Kidney (tissue), 14 donors: ENCODE results near the gene HRCT1. TPM values are rescaled to one million over a fixed set of nuclear protein-coding genes. Genes with fewer than 3 reads are reported as not detected.

Source experiments
- DNase-seq, 5 donors: peaks; one replicate each; pipeline ENCODE4 v3.0.0-alpha.2; 2013 to 2020
- FAIRE-seq: peaks from 2 replicates; lab custom pipeline; 2012; peaks lifted over from hg19 to GRCh38; lab: Jason Lieb, UNC
- H3K27ac ChIP-seq, 2 donors: one replicate each; pipeline ENCODE4 v1.7.0; 2013; ENCODE audit warnings: low read depth in 2 of 2, low read length in 2 of 2, inconsistent platforms in 1 of 2
- H3K27me3 ChIP-seq: one replicate; pipeline ENCODE4 v1.7.1; 2013; ENCODE audit warnings: low read length, inconsistent platforms; ENCODE audit not compliant: control insufficient read depth, insufficient read depth
- H3K36me3 ChIP-seq, 3 donors: one replicate each; pipeline versions ENCODE4 v1.7.0 to v1.7.1; 2013; ENCODE audit warnings: low read length in 3 of 3, control low read depth in 1 of 3, inconsistent platforms in 1 of 3; ENCODE audit not compliant: insufficient read depth in 3 of 3, control insufficient read depth in 2 of 3
- H3K4me1 ChIP-seq, 3 donors: one replicate each; pipeline versions ENCODE4 v1.7.0 to v1.7.1; 2013; ENCODE audit warnings: low read length in 3 of 3, inconsistent platforms in 1 of 3, low read depth in 1 of 3; ENCODE audit not compliant: control insufficient read depth in 2 of 3, insufficient read depth in 2 of 3
- H3K4me3 ChIP-seq, 3 donors: one replicate each; pipeline versions ENCODE4 v1.7.0 to v1.8.1; 2013; ENCODE audit warnings: low read length in 3 of 3, control low read depth in 1 of 3, inconsistent platforms in 1 of 3
- H3K9ac ChIP-seq, 3 donors: one replicate each; pipeline versions ENCODE4 v1.7.0 to v1.7.1; 2013; ENCODE audit warnings: low read length in 3 of 3, control low read depth in 1 of 3, inconsistent platforms in 1 of 3
- H3K9me3 ChIP-seq, 3 donors: one replicate each; pipeline versions ENCODE4 v1.7.0 to v1.7.1; 2013; ENCODE audit warnings: low read length in 3 of 3, control low read depth in 1 of 3, inconsistent platforms in 1 of 3; ENCODE audit not compliant: control insufficient read depth in 2 of 3, insufficient read depth in 1 of 3
- CTCF ChIP-seq: IDR thresholded peaks from 3 replicates; pipeline ENCODE4 v1.5.1; 2012; ENCODE audit warnings: mild to moderate bottlenecking, moderate library complexity, borderline replicate concordance; ENCODE audit not compliant: insufficient read depth; ENCODE audit errors: extremely low read depth
- intact Hi-C: fragments of 100-400 bp; cut with DNase I; formaldehyde crosslinking; loops from one replicate; pipeline ENCODE4 v1.11.1; 2022
- polyA plus RNA-seq: library from polyadenylated mRNA; stranded (reverse); fragments of 350-450 nt; fragmentation: Illumina TruSeq; extraction: RNeasy Lipid Tissue Mini Kit (QIAGEN cat#74804); gene quantifications from one replicate; pipeline ENCODE4 v1.2.3, GENCODE V29; 2014; ENCODE audit warnings: low read depth, low replicate concordance; ENCODE audit not compliant: insufficient read depth
- total RNA-seq: library from RNA; stranded (reverse); fragmentation: NEBNext Ultra II Directional; extraction: Animal tissue kit (Norgen Biotek cat#: 25700); gene quantifications from one replicate; pipeline ENCODE4 v1.2.1, GENCODE V29; 2021
- donor health status: control.
- donor health status: control.
- donor health status: control.
- donor health status: control.
- donor health status: control.
- donor health status: DM: yes; HTN: yes; CAD: no.
- donor health status: Normal renal cell carcinoma (clear cell type).

Gene HRCT1
- total and polyA plus RNA-seq, 2 donors from 2014 or later: 13.3 to 51.2 TPM

GRCh38 chr9:35858458-35858857 is 47.5 kb upstream of the HRCT1 start:
- no peak overlapping the region for H3K27ac ChIP-seq
- H3K36me3 ChIP-seq: no peaks in the 10 kb centered on the region
- no peak for TF ChIP-seq CTCF
- no peaks in the 10 kb centered on the region for H3K4me1 ChIP-seq
- H3K9me3 ChIP-seq: no peaks in the 10 kb centered on the region
- FAIRE-seq (no peak), DNase-seq (no peak)
- no peaks in the 10 kb centered on the region for H3K27me3 ChIP-seq
- no peak overlapping the region for H3K9ac ChIP-seq
- no peak overlapping the region for H3K4me3 ChIP-seq
- intact Hi-C loops: no loop called here

- no peak overlapping the region for H3K9ac ChIP-seq
- no peaks in the 10 kb centered on the region for H3K9me3 ChIP-seq
- DNase-seq (peak in 2 of 5 donors; percentile 9 to 24), FAIRE-seq (no peak)
- intact Hi-C loops: no loop called here
- no peaks in the 10 kb centered on the region for H3K27me3 ChIP-seq
- TF ChIP-seq CTCF: no peak
- H3K36me3 ChIP-seq: no peaks in the 10 kb centered on the region
- H3K4me3 ChIP-seq: no peak overlapping the region
- H3K27ac ChIP-seq: no peak overlapping the region
- no peaks in the 10 kb centered on the region for H3K4me1 ChIP-seq
Observed at GRCh38 chr9:35859310-35859989, 46.6 kb upstream of the HRCT1 start.

- FAIRE-seq (no peak), DNase-seq (peak in 2 of 5 donors; percentile 8 to 17)
- Histone ChIP-seq H3K4me1 (no peaks in the 10 kb centered on the region), H3K27me3 (no peaks in the 10 kb centered on the region), H3K9me3 (no peaks in the 10 kb centered on the region), H3K27ac (no peak overlapping the region), H3K9ac (no peak overlapping the region), H3K4me3 (no peak overlapping the region), H3K36me3 (no peaks in the 10 kb centered on the region)
- intact Hi-C loops: no loop called here
- no peak for TF ChIP-seq CTCF
Observed at GRCh38 chr9:35859990-35860339, 46.0 kb upstream of the HRCT1 start.
